ENCODE measurements around the gene STRADA.

GRCh38 chr17:63675607-63676546 lies 65.7 kb downstream of the STRADA start:
- TF ChIP-seq CTCF (IDR thresholded peaks at IDR 0.05), result no peak
- TF ChIP-seq POLR2A (IDR thresholded peaks at IDR 0.05), result peak in 1 of 4 donors; percentile 12
- TF ChIP-seq POLR2AphosphoS5 (IDR thresholded peaks at IDR 0.05), result peak; percentile 57 to 73
- peak in 1 of 4 donors; percentile 18 for TF ChIP-seq EP300 (IDR thresholded peaks at IDR 0.05)
